IPS-18a (cell line): ENCODE results near the gene SNAPC4.

ENCODE experiments used
- H3K27ac ChIP-seq: one replicate; pipeline ENCODE4 v1.5.1; 2013; ENCODE audit warnings: low read length
- H3K27me3 ChIP-seq: one replicate; pipeline ENCODE4 v1.6.1; 2013; ENCODE audit warnings: mild to moderate bottlenecking, low read length; ENCODE audit not compliant: control insufficient read depth, insufficient read depth
- H3K36me3 ChIP-seq: one replicate; pipeline ENCODE4 v1.6.1; 2013; ENCODE audit warnings: low read depth, low read length; ENCODE audit not compliant: control insufficient read depth
- H3K4me1 ChIP-seq: one replicate; pipeline ENCODE4 v1.6.1; 2013; ENCODE audit warnings: low read depth, low read length; ENCODE audit not compliant: control insufficient read depth
- H3K4me3 ChIP-seq: one replicate; pipeline ENCODE4 v1.5.1; 2013; ENCODE audit warnings: low read length
- H3K9ac ChIP-seq: one replicate; pipeline ENCODE4 v1.6.1; 2013; ENCODE audit warnings: mild to moderate bottlenecking, low read length, moderate library complexity
- H3K9me3 ChIP-seq: one replicate; pipeline ENCODE4 v1.6.1; 2013; ENCODE audit warnings: low read depth, low read length; ENCODE audit not compliant: control insufficient read depth

SNAPC4 gene

DNA sequence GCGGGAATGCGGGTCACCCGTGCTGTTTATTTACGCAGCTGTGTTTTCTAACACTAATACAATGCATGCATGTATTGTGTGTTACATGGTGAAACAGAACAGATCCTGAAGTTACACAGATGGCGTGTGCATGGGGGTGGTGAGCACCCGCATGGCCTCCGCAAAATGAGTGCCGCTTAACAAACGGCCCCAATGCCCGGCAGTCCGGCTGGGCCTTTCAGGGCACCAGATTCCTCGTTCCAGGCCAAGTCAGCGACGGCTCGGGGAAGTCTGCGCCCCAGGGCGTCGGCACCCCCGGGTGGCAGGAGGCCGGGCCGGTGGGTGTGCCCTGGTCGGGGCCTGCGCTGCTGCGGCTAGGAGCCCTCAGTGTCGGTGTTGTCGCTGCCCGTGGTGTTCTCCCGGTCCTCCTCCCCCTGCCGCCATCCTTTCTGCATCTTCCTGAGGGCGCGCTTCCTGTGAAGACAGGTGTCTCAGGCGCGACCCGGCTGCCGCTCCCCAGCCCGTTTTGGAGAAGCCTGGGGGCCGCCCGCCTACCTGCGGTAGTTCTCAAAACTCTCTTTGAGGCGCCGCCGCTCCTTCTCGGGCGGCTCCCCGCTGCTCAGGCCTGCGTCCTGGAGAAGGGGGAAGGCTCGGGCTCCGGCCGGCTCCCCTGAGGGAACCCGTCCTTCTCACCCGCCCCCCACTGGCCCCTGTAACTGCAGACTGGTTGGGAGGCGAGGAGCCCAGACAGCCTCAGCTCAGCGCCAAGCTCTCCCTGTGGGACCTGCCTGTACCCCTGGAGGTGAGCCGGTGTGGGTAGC, 35.8 kb downstream of the SNAPC4 start:
- no peaks in the 10 kb centered on the region for H3K36me3 ChIP-seq
- H3K4me1 ChIP-seq: no peaks in the 10 kb centered on the region
- H3K9me3 ChIP-seq: no peaks in the 10 kb centered on the region
- no peak overlapping the region for H3K9ac ChIP-seq
- H3K27me3 ChIP-seq: peaks cover 3% of the 10 kb centered on the region
- H3K4me3 ChIP-seq: peak overlapping the region; percentile 70
- H3K27ac ChIP-seq: no peak overlapping the region

GRCh38 chr9:136363106-136363948, 36.6 kb downstream of the SNAPC4 start, which contains the start of gene DNLZ:
Gene DNLZ, minus strand, starts transcription at chr9:136363744. Its CDS starts 30 bp downstream, at chr9:136363714.
- Histone ChIP-seq H3K9ac (no peak within 1 kb of the TSS), H3K27me3 (peaks cover 3% of the 10 kb centered on the region), H3K27ac (no peak within 1 kb of the TSS)

DNA sequence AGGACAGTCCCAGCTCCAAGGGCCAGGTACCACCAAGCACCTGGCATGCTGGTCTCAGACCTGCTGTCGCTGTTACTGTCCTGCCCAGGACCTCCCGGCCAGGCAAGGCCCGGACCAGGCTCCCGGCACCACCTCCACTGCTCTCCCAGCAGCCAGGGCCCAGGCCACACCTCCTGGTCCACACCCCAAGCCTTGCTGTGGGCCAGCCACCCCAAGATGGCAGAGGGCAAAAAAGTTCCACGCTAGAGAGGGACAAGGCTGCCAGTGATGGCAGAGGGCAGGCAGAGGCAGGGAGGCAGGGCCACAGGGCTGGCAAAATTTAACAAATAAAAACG, 37.6 kb downstream of the SNAPC4 start:
- Histone ChIP-seq H3K9me3 (no peaks in the 10 kb centered on the region), H3K4me3 (no peak overlapping the region), H3K27ac (no peak overlapping the region), H3K27me3 (peaks cover 3% of the 10 kb centered on the region), H3K9ac (no peak overlapping the region), H3K4me1 (no peaks in the 10 kb centered on the region), H3K36me3 (no peaks in the 10 kb centered on the region)

More at GRCh38 chr9:136363106-136363948, 36.6 kb downstream of the SNAPC4 start, which contains the start of gene DNLZ:
- Histone ChIP-seq H3K36me3 (no peaks in the 10 kb centered on the region), H3K4me3 (peak within 1 kb of the TSS; percentile 70), H3K4me1 (no peaks in the 10 kb centered on the region), H3K9me3 (no peaks in the 10 kb centered on the region)

GRCh38 chr9:136361754-136362449, 38.1 kb downstream of the SNAPC4 start:
- Histone ChIP-seq H3K27ac (no peak overlapping the region), H3K4me3 (no peak overlapping the region), H3K9ac (no peak overlapping the region), H3K27me3 (peaks cover 3% of the 10 kb centered on the region), H3K4me1 (no peaks in the 10 kb centered on the region), H3K9me3 (no peaks in the 10 kb centered on the region), H3K36me3 (no peaks in the 10 kb centered on the region)

- peaks cover 3% of the 10 kb centered on the region for H3K27me3 ChIP-seq
- no peak overlapping the region for H3K9ac ChIP-seq
- H3K36me3 ChIP-seq: no peaks in the 10 kb centered on the region
- no peak overlapping the region for H3K4me3 ChIP-seq
- H3K27ac ChIP-seq: no peak overlapping the region
- no peaks in the 10 kb centered on the region for H3K4me1 ChIP-seq
- H3K9me3 ChIP-seq: no peaks in the 10 kb centered on the region
These were observed 38.8 kb downstream of the SNAPC4 start for GRCh38 chr9:136361047-136361753.

GRCh38 chr9:136359774-136360718, 39.9 kb downstream of the SNAPC4 start:
- Histone ChIP-seq H3K4me3 (no peak overlapping the region), H3K9me3 (no peaks in the 10 kb centered on the region), H3K4me1 (no peaks in the 10 kb centered on the region), H3K9ac (no peak overlapping the region), H3K27ac (no peak overlapping the region), H3K27me3 (peaks cover 3% of the 10 kb centered on the region), H3K36me3 (no peaks in the 10 kb centered on the region)

DNA sequence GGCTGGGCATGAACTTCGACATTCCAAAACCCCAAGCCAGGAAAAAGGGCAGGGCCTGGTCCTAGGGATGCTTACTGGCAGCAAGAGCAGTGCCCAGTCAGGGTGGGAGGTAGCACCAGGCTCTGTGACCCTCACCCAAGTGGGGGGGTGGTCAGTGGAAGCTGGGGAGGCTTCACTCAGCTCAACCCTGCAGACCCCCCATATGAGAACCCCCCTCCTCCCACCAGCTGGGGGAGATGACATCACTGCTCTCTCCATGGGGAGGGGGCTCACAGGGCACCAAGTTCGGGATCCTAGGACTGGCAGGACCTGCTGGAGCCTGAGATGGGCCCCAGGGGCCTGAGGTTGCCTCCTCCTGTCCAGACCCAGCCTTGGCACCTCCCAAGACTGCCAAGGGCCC, 41.1 kb downstream of the SNAPC4 start:
- Histone ChIP-seq H3K9me3 (no peaks in the 10 kb centered on the region), H3K9ac (no peak overlapping the region), H3K4me3 (no peak overlapping the region), H3K4me1 (no peaks in the 10 kb centered on the region), H3K36me3 (no peaks in the 10 kb centered on the region), H3K27me3 (peaks cover 1% of the 10 kb centered on the region), H3K27ac (no peak overlapping the region)

- no peaks in the 10 kb centered on the region for H3K36me3 ChIP-seq
- no peak overlapping the region for H3K27ac ChIP-seq
- no peaks in the 10 kb centered on the region for H3K9me3 ChIP-seq
- H3K27me3 ChIP-seq: no peaks in the 10 kb centered on the region
- H3K4me3 ChIP-seq: no peak overlapping the region
- H3K9ac ChIP-seq: no peak overlapping the region
- no peaks in the 10 kb centered on the region for H3K4me1 ChIP-seq
These were observed 42.0 kb downstream of the SNAPC4 start for GRCh38 chr9:136358016-136358415.

DNA sequence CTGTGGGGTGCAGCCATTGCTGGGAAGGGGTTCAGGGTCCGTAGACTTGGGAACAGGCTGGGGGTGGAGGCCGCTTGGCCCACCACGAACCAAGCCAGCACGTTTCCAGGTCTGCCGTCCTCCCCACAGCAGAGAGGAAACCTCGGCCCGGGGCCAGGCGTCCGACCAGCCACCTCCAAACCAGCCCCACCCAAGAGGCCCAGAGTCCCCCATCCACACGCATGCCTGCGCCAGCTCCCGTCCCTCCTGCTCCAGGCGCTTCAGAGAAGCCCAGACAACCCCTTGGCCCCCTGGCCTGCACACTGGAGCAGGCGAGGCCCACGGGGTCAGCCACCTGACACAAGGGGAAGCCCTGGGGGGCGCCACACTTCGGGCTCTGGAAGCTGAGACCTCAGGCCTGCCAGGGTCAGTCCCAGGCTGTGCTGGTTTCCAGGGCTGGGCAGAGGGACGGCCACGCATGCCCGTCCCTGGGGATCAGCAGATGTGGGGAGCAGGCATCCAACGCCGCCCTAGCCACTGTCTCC, 42.7 kb downstream of the SNAPC4 start:
- Histone ChIP-seq H3K27ac (no peak overlapping the region), H3K4me1 (no peaks in the 10 kb centered on the region), H3K9me3 (no peaks in the 10 kb centered on the region), H3K4me3 (no peak overlapping the region), H3K9ac (no peak overlapping the region), H3K36me3 (no peaks in the 10 kb centered on the region), H3K27me3 (no peaks in the 10 kb centered on the region)
